Measurements from ENCODE around the gene RHOU.

Gene RHOU

GRCh38 chr1:228723921-228724320, 11.4 kb upstream of the RHOU start:
- H3K4me3 ChIP-seq (ENCODE audit: low read depth, low read length): no peak overlapping the region
- TF ChIP-seq, protein P1, sequence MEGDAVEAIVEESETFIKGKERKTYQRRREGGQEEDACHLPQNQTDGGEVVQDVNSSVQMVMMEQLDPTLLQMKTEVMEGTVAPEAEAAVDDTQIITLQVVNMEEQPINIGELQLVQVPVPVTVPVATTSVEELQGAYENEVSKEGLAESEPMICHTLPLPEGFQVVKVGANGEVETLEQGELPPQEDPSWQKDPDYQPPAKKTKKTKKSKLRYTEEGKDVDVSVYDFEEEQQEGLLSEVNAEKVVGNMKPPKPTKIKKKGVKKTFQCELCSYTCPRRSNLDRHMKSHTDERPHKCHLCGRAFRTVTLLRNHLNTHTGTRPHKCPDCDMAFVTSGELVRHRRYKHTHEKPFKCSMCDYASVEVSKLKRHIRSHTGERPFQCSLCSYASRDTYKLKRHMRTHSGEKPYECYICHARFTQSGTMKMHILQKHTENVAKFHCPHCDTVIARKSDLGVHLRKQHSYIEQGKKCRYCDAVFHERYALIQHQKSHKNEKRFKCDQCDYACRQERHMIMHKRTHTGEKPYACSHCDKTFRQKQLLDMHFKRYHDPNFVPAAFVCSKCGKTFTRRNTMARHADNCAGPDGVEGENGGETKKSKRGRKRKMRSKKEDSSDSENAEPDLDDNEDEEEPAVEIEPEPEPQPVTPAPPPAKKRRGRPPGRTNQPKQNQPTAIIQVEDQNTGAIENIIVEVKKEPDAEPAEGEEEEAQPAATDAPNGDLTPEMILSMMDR (IDR thresholded peaks at IDR 0.05; ENCODE audit: low read depth, low read length): no peak

DNA sequence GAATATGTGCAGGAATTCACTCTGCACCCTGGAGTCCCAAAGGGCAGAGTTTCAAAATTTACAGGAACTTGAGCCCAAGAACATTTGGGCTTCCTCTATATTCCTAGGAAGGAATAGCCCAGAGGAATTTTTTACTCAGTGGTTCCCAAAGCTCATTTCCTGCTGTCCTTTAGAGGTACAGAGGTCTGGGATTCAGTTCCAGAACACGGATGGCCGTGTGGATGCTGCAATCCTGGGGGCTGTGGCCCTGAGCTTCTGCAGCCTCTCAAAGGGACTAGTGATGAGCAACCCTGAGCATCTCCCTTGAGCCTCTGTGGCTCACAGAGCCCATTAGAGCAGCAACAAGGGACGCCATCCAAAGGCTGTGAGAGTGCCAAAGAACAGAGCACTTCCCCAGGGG, 10.1 kb upstream of the RHOU start:
- TF ChIP-seq, protein P1 (IDR thresholded peaks at IDR 0.05; ENCODE audit: low read depth, low read length): no peak
- H3K4me3 ChIP-seq (ENCODE audit: low read depth, low read length): no peak overlapping the region

DNA sequence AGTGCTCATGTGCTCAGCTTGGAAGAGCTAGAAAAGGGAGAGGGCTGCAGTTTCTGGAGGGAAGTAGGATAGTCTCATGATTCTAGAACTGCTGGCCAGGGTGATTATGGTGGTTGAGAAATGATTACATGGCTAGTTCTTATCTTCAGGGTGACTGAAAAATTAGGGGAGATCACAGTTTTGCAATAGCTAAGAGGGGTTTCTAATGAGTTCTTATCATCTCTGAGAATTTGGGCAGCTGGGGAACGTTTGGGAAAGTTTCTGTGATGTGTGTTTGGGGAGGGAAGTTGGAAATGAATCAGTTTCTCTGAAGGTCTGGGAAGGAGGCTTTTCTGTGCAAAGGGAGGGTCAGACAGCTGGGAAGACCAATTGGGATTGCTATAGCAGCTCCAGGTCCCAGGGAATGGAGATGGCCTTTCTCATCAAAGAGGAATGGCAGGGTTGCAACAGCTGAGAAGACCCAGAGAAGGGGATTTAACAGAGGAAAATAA, 7.6 kb upstream of the RHOU start:
- H3K4me3 ChIP-seq (ENCODE audit: low read depth, low read length): no peak overlapping the region
- TF ChIP-seq, protein P1 (IDR thresholded peaks at IDR 0.05; ENCODE audit: low read depth, low read length): no peak

DNA sequence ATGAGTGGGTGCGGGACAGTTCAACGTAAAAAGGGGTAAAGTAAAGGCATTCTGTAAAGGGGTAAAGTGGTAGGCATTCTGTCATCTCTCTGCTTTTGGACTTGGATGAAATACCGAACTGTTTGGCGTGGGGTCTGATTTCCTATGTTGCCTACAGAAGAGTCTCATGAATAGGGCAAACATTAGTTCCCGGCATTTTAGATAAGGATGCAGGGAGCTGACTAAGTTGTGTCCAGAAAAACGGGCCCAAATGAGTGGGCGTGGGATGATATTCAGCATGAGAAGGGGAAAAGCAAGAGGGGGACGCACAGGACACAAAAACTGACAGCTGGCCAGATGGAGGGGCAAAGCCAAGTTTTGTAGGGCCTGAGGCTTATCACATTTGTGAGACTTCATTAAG, 2.9 kb upstream of the RHOU start:
- H3K4me3 ChIP-seq (ENCODE audit: low read depth, low read length): no peak overlapping the region
- TF ChIP-seq, protein P1 (IDR thresholded peaks at IDR 0.05; ENCODE audit: low read depth, low read length): no peak

- no peak overlapping the region for H3K4me3 ChIP-seq (ENCODE audit: low read depth, low read length)
- TF ChIP-seq, protein P1 (IDR thresholded peaks at IDR 0.05; ENCODE audit: low read depth, low read length): no peak
These were observed 1.7 kb upstream of the RHOU start for GRCh38 chr1:228733576-228733975.

DNA sequence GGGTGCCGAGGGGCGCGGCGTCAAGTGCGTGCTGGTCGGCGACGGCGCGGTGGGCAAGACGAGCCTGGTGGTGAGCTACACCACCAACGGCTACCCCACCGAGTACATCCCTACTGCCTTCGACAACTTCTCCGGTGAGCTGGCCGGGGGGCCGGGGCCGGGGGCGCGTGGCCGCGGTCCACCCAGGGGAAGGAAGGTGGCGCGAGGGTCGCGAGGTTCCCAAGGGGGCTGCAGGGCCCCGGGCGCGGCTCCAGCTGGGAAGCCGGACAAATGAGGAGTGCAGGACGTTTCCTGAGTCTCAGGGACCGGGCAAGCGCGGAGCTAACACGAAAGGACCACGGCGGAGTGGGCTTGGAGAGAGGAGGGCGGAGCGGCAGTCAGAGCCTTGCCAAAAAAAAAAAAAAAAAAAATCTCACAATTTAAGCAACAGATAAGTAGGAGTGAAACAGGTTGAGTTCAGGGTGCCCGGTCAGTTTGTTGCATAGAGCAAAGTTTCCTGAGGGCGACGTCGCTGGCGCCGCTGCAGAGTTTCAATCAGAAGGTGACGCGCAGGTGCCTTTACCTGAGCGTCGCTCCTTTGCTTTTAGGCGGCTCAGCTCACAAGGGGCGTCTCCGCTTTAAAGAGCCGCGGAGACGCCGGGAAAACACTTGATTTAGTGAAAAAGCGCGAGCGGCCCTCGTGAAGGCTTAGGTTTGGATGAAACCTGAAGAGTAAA, 750 bp downstream of the RHOU start:
- H3K4me3 ChIP-seq (ENCODE audit: low read depth, low read length): no peak overlapping the region
- TF ChIP-seq, protein P1 (IDR thresholded peaks at IDR 0.05; ENCODE audit: low read depth, low read length): no peak

DNA sequence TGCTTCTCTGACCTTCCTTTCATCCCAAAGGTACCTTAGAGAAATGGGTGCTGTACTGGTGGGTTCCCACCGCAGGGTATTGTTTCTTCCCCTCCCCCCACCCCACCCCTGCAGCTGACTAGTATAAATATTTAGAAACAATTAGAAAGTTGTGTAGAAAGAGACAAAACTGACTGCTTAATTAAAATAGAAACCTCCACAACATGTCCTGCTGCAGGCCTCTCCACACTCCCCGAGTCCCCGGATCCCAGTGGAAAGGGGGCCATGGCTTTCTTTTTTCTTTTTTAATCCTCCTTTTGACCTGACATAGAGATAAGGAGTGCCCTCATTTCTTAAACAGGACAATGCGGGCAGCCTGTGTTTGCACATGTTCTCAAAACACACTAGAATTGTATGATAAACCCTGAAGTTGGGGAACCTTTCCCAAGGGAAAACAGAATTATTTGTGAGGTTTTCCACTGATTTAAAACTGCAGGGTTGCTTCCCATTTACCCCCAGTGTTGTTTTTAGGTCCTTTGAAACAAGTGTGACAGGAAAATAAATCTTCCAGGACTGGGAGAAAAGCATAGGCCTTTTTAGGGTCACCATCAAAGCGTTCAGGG, 1.7 kb downstream of the RHOU start:
- TF ChIP-seq, protein P1 (IDR thresholded peaks at IDR 0.05; ENCODE audit: low read depth, low read length): no peak

More for the DNA sequence above, 1.7 kb downstream of the RHOU start:
- no peak overlapping the region for H3K4me3 ChIP-seq (ENCODE audit: low read depth, low read length)

All from WI38 (cell line).